Stimulated activated CD4-positive, alpha-beta T cell treated with anti-CD3 and anti-CD28 coated beads, Interleukin-15, amount 100 ng/mL, for 1 hour (primary cell): ENCODE results near the gene MRPS27.

Experiments used
- DNase-seq, 2 donors: peaks; one replicate each; pipeline ENCODE4 v3.0.0-alpha.2; 2020; ENCODE audit warnings: low read depth in 1 of 2, low spot score in 1 of 2

MRPS27 gene

GRCh38 chr5:72234265-72234700, 85.8 kb downstream of the MRPS27 start:
- no peak for DNase-seq

- DNase-seq, result no peak
Observed at GRCh38 chr5:72233835-72234234, 86.2 kb downstream of the MRPS27 start.

- DNase-seq, result no peak
Observed at GRCh38 chr5:72232838-72233237, 87.2 kb downstream of the MRPS27 start.

- DNase-seq, result no peak
Observed at GRCh38 chr5:72231991-72232703, 87.9 kb downstream of the MRPS27 start.

GRCh38 chr5:72228960-72229359, 91.1 kb downstream of the MRPS27 start:
- DNase-seq, result no peak

GRCh38 chr5:72226950-72227349, 93.1 kb downstream of the MRPS27 start:
- DNase-seq, result no peak

GRCh38 chr5:72225741-72226140, 94.3 kb downstream of the MRPS27 start:
- DNase-seq, result no peak

GRCh38 chr5:72224946-72225463, 95.0 kb downstream of the MRPS27 start:
- no peak for DNase-seq

GRCh38 chr5:72223371-72223770, 96.7 kb downstream of the MRPS27 start:
- no peak for DNase-seq

GRCh38 chr5:72222521-72222920, 97.5 kb downstream of the MRPS27 start:
- DNase-seq, result no peak

GRCh38 chr5:72221541-72221940, 98.5 kb downstream of the MRPS27 start:
- DNase-seq, result no peak

GRCh38 chr5:72221099-72221498, 98.9 kb downstream of the MRPS27 start:
- DNase-seq, result no peak

GRCh38 chr5:72216756-72217155, 103.3 kb downstream of the MRPS27 start:
- DNase-seq, result no peak

- DNase-seq, result no peak
Observed at GRCh38 chr5:72214168-72214567, 105.9 kb downstream of the MRPS27 start.

- DNase-seq, result no peak
Observed at GRCh38 chr5:72213482-72213881, 106.6 kb downstream of the MRPS27 start.

GRCh38 chr5:72212171-72212570, 107.9 kb downstream of the MRPS27 start:
- DNase-seq, result no peak

- no peak for DNase-seq
Observed at GRCh38 chr5:72210888-72211678, 109.0 kb downstream of the MRPS27 start.

GRCh38 chr5:72209147-72210115, 110.6 kb downstream of the MRPS27 start:
- no peak for DNase-seq

GRCh38 chr5:72208324-72208926, 111.6 kb downstream of the MRPS27 start:
- DNase-seq, result no peak

GRCh38 chr5:72206994-72207393, 113.0 kb downstream of the MRPS27 start:
- DNase-seq, result no peak

GRCh38 chr5:72206160-72206559, 113.9 kb downstream of the MRPS27 start:
- no peak for DNase-seq
